PC-3 (cell line): ENCODE measurements around the gene SLC47A2.

ENCODE experiments used
- EZH2 ChIP-seq: fragments of 300-600 bp; sonication (generic); IDR thresholded peaks from one replicate; pipeline ENCODE4 v1.6.1; 2017; ENCODE audit warnings: antibody characterized with exemption, mild to moderate bottlenecking, low read length; ENCODE audit not compliant: unreplicated experiment
- TF ChIP-seq, protein P1 (sequence below): fragments of 300-600 bp; sonication (generic); conservative IDR thresholded peaks from 2 replicates; pipeline ENCODE4 v1.5.1; 2017; ENCODE audit warnings: antibody characterized with exemption, low read depth, mild to moderate bottlenecking, low read length

DNA sequence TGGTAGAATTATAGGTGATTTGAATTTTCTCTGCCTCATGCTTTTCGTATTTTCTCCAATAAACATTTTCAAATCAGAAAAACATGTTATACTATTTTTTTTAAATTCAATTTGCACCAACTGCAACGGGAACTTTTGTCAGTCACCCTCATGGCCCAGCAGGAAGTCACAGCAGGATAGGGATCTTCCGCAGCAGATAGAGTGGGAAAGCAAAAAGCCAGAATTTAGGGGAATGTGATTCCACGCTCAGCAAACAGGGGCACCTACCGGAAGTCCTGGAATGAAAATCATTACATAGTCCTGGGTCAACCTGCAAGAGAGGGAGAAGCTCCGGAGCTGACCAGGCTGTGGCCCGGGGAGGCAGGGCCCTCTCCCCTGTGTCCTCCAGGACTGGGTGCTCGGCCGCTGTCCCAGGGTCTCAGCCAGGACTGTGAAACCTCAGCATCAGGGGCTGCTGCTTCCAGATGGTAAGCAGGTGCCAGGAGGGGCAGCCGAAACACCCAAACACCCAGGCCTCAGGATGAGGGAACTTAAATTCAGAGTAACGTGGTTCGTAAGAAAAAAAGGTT is 3.9 kb downstream of the SLC47A2 start:
- TF ChIP-seq, protein P1, sequence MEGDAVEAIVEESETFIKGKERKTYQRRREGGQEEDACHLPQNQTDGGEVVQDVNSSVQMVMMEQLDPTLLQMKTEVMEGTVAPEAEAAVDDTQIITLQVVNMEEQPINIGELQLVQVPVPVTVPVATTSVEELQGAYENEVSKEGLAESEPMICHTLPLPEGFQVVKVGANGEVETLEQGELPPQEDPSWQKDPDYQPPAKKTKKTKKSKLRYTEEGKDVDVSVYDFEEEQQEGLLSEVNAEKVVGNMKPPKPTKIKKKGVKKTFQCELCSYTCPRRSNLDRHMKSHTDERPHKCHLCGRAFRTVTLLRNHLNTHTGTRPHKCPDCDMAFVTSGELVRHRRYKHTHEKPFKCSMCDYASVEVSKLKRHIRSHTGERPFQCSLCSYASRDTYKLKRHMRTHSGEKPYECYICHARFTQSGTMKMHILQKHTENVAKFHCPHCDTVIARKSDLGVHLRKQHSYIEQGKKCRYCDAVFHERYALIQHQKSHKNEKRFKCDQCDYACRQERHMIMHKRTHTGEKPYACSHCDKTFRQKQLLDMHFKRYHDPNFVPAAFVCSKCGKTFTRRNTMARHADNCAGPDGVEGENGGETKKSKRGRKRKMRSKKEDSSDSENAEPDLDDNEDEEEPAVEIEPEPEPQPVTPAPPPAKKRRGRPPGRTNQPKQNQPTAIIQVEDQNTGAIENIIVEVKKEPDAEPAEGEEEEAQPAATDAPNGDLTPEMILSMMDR = no peak
- no peak for TF ChIP-seq EZH2
